MM.1S (cell line): Measurements from ENCODE around the gene PPP6R1.

Source experiments
- EZH2 ChIP-seq: fragments of 300-600 bp; sonication (generic); optimal IDR thresholded peaks from 2 replicates; pipeline ENCODE3; 2017; ENCODE audit warnings: low read depth, mild to moderate bottlenecking, antibody characterized with exemption, low read length, mixed read lengths
- TF ChIP-seq, protein P1 (sequence below): fragments of 300-600 bp; sonication (generic); IDR thresholded peaks from 2 replicates; pipeline ENCODE4 v1.5.1; 2016; ENCODE audit warnings: antibody characterized with exemption, low read length, mixed read lengths

DNA sequence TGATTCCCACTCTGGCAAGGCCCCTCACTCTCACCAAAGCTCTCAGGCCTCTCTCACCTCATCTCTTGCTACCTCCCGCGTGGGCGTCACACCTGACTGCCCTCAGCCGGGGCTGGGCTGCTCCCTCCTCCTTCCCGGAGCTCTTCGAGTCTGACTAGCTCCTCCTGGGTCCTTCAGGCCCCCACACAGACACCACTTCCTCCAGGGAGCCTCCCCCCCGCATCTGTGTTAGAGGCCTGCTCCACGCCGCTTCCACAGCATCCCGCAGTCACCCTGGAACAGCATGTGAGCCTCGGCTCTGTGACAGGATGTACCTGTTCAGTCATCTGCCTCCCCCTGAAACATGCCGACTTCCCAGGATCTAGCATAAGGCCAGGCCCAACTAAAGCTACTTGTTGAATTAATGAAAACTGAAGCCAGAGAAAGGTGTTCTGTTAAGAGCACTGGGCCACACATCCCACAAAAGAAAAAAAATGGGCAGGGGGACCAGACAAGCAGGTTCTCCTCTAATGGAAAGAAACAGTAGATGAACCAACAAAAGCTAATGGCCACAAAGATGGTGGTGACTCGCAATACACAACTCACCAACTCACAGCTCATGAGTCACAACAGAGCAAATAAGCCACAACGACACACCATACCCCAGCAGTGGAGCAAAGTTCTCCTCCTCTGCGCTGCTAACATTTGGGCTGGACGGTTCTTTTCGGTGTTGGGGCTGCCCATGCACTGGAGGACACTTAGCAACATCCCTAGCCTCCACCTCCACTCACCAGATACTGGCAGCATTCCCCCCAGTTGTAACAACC is 3.0 kb downstream of the PPP6R1 start:
- TF ChIP-seq EZH2 = no peak
- TF ChIP-seq, protein P1, sequence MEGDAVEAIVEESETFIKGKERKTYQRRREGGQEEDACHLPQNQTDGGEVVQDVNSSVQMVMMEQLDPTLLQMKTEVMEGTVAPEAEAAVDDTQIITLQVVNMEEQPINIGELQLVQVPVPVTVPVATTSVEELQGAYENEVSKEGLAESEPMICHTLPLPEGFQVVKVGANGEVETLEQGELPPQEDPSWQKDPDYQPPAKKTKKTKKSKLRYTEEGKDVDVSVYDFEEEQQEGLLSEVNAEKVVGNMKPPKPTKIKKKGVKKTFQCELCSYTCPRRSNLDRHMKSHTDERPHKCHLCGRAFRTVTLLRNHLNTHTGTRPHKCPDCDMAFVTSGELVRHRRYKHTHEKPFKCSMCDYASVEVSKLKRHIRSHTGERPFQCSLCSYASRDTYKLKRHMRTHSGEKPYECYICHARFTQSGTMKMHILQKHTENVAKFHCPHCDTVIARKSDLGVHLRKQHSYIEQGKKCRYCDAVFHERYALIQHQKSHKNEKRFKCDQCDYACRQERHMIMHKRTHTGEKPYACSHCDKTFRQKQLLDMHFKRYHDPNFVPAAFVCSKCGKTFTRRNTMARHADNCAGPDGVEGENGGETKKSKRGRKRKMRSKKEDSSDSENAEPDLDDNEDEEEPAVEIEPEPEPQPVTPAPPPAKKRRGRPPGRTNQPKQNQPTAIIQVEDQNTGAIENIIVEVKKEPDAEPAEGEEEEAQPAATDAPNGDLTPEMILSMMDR = no peak
